K562 (cell line): ENCODE measurements around the gene PARD3. TPM values are rescaled to one million over a fixed set of nuclear protein-coding genes. Genes with fewer than 3 reads are reported as not detected.

Experiments
- ATAC-seq: fragments of 200-7000 bp; cut with Tn5 transposase; 3 replicates; pipeline ENCODE4 v1.9.1; 2020; ENCODE audit warnings: moderate library complexity
- BruUV-seq: library from RNA; stranded (reverse); fragments of 400-500 nt; replicated peaks from 2 replicates; lab custom pipeline; 2021; lab: Mats Ljungman, UMichigan
- CTCF ChIA-PET: fragments of 300-600 bp; formaldehyde crosslinking; extraction: SDS; loops from one replicate; lab custom pipeline; 2021; ENCODE audit warnings: low intra/inter-chr PET ratio; lab: Yijun Ruan, JAX
- POLR2A ChIA-PET: fragments of 300-600, 350-650 bp; sonication (Branson Sonifier 250); formaldehyde crosslinking; extraction: SDS; loops from one replicate; lab custom pipeline; 2021; ENCODE audit warnings: antibody characterized with exemption, inconsistent platforms; lab: Yijun Ruan, JAX
- DNase-seq, 4 experiments: peaks; one replicate each; pipeline versions ENCODE4 v3.0.0 to v3.0.0-alpha.2; 2011 to 2018; ENCODE audit warnings: low spot score in 3 of 4, mixed read lengths in 3 of 4; ENCODE audit errors: extremely low read depth in 1 of 4
- FAIRE-seq: peaks from 2 replicates; lab custom pipeline; 2011; peaks lifted over from hg19 to GRCh38; lab: Jason Lieb, UNC
- H2AFZ ChIP-seq: 2 replicates; pipeline ENCODE4 v1.6.0; 2011; ENCODE audit warnings: low read depth, low read length, control low read depth, inconsistent platforms
- H3K27ac ChIP-seq: fragments of 200-600 bp; 3 replicates; pipeline ENCODE4 v1.8.0; 2011; ENCODE audit warnings: low read depth, mild to moderate bottlenecking, control low read depth, inconsistent platforms, low read length, moderate library complexity, mixed read lengths; ENCODE audit errors: extremely low read depth
- H3K27me3 ChIP-seq, 2 experiments: fragments of 300-600 bp in 1 of 2; 2 replicates in 1 of 2; 3 replicates in 1 of 2; pipeline versions ENCODE4 v1.6.0 to v1.8.0; 2011; ENCODE audit warnings: inconsistent platforms in 2 of 2, low read length in 2 of 2, mild to moderate bottlenecking in 1 of 2, mixed read lengths in 1 of 2, moderate library complexity in 1 of 2; ENCODE audit not compliant: control insufficient read depth in 2 of 2, insufficient read depth in 2 of 2
- H3K36me3 ChIP-seq: fragments of 300-600 bp; 3 replicates; pipeline ENCODE4 v1.8.0; 2011; ENCODE audit warnings: mild to moderate bottlenecking, low read length, inconsistent platforms; ENCODE audit not compliant: control insufficient read depth, insufficient read depth
- H3K4me1 ChIP-seq, 2 experiments: fragments of 200-600 bp in 1 of 2; replicated peaks in 1 of 2; 2 replicates in 1 of 2; 3 replicates in 1 of 2; pipeline versions ENCODE4 v1.5.1 to v1.8.0; 2011; ENCODE audit warnings: inconsistent platforms in 2 of 2, low read length in 2 of 2, mild to moderate bottlenecking in 1 of 2, mixed read lengths in 1 of 2, moderate library complexity in 1 of 2; ENCODE audit not compliant: control insufficient read depth in 2 of 2, insufficient read depth in 2 of 2
- H3K4me2 ChIP-seq: 2 replicates; pipeline ENCODE4 v1.6.1; 2011; ENCODE audit warnings: low read length, control low read depth, inconsistent platforms, mixed read lengths; ENCODE audit not compliant: insufficient read depth
- H3K4me3 ChIP-seq: fragments of 200-600 bp; sonication (generic), shearing (Covaris generic); 2 replicates; pipeline ENCODE4 v1.5.1; 2016; ENCODE audit warnings: control low read depth, inconsistent platforms
- H3K79me2 ChIP-seq: fragments of 200-600 bp; 3 replicates; pipeline ENCODE4 v1.8.0; 2011; ENCODE audit warnings: low read length, inconsistent platforms; ENCODE audit not compliant: control insufficient read depth, insufficient read depth
- H3K9ac ChIP-seq, 2 experiments: 2 replicates each; pipeline versions ENCODE4 v1.6.0 to v1.6.1; 2011; ENCODE audit warnings: low read depth in 2 of 2, low read length in 2 of 2, control low read depth in 1 of 2, inconsistent platforms in 1 of 2, mild to moderate bottlenecking in 1 of 2, mixed read lengths in 1 of 2; ENCODE audit not compliant: insufficient read depth in 1 of 2
- H3K9me1 ChIP-seq: one replicate; pipeline ENCODE4 v1.6.0; 2011; ENCODE audit warnings: inconsistent platforms, mild to moderate bottlenecking, low read length, moderate library complexity; ENCODE audit not compliant: control insufficient read depth, insufficient read depth
- H3K9me3 ChIP-seq: replicated peaks from 2 replicates; pipeline ENCODE4 v1.5.1; 2011; ENCODE audit warnings: low read depth, low read length, inconsistent platforms; ENCODE audit not compliant: control insufficient read depth, insufficient read depth
- H4K20me1 ChIP-seq: replicated peaks from 2 replicates; pipeline ENCODE4 v1.6.1; 2011; ENCODE audit warnings: low read length, inconsistent platforms, mixed read lengths; ENCODE audit not compliant: control insufficient read depth, insufficient read depth
- NCOA2 ChIP-seq, 2 experiments: fragments of 450-650 bp; IDR thresholded peaks; 2 replicates each; pipeline ENCODE4 v1.6.1; 2018; ENCODE audit warnings: mild to moderate bottlenecking in 2 of 2, moderate library complexity in 1 of 2; ENCODE audit not compliant: partially characterized antibody in 2 of 2
- PHF21A ChIP-seq: fragments of 450-650 bp; IDR thresholded peaks from 2 replicates; pipeline ENCODE4 v1.6.1; 2017; ENCODE audit warnings: low read depth, borderline replicate concordance
- SIN3B ChIP-seq: fragments of 450-650 bp; IDR thresholded peaks from 2 replicates; pipeline ENCODE4 v1.6.1; 2017; ENCODE audit warnings: low read depth, mild to moderate bottlenecking, moderate library complexity
- ZNF57 ChIP-seq: fragments of 450-650 bp; formaldehyde crosslinking; IDR thresholded peaks from 2 replicates; pipeline ENCODE4 v1.4.0; 2020; ENCODE audit warnings: mild to moderate bottlenecking, moderate library complexity
- ZNF707 ChIP-seq: fragments of 250-450 bp; sonication (Bioruptor Pico); conservative IDR thresholded peaks from 2 replicates; pipeline ENCODE4 v1.8.0; 2022; ENCODE audit warnings: inconsistent platforms, mild to moderate bottlenecking, moderate library complexity
- ZNF79 ChIP-seq: fragments of 250-450 bp; sonication (Bioruptor Pico); IDR thresholded peaks from 2 replicates; pipeline ENCODE4 v1.4.0; 2020; ENCODE audit warnings: low read depth, mild to moderate bottlenecking, moderate library complexity
- WGBS: fragments of 100-300 bp; shearing (Covaris generic); methylation state at CpG from one replicate; pipeline ENCODE4 v1.1.6; 2016; ENCODE audit warnings: low coverage, mixed read lengths; ENCODE audit not compliant: insufficient coverage; ENCODE audit errors: missing lambda C conversion rate; 5-methylcytosine and 5-hydroxymethylcytosine counted together
- in situ Hi-C: fragments of 300-500 bp; cut with MboI; formaldehyde crosslinking; loops from 4 replicates; pipeline ENCODE4 v1.15.0; 2018; ENCODE audit warnings: inconsistent platforms, mixed read lengths
- intact Hi-C: fragments of 100-400 bp; cut with micrococcal nuclease; formaldehyde crosslinking; loops from 2 replicates; pipeline ENCODE4 v1.14.2; 2022
- polyA plus RNA-seq, 8 experiments: library from polyadenylated mRNA; depleted of rRNA in 4 of 8; stranded (reverse) in 5 of 8; unstranded in 3 of 8; fragments of >200 nt; fragmentation: Nextera tagmentation in 2 of 8; fragmentation: Illumina TruSeq in 1 of 8; extraction: Ambion mirVana in 2 of 8; extraction: Trizol in 1 of 8; gene quantifications; 2 replicates each; pipeline versions ENCODE4 v1.2.1 to v1.2.3, GENCODE V29; 2011 to 2014; ENCODE audit warnings: inconsistent platforms in 1 of 8, missing spikeins in 1 of 8
- total RNA-seq, 7 experiments: library from RNA; depleted of rRNA in 6 of 7; stranded (reverse); fragments of >200 nt in 6 of 7; fragmentation: Illumina TruSeq in 2 of 7; extraction: Trizol in 2 of 7; gene quantifications; 2 replicates each; pipeline versions ENCODE4 v1.2.1 to v1.2.3, GENCODE V29; 2011 to 2021; ENCODE audit warnings: low replicate concordance in 1 of 7
- TF ChIP-seq, protein P1 (sequence below): IDR thresholded peaks from 2 replicates; pipeline ENCODE4 v1.6.1; 2016; ENCODE audit warnings: missing genetic modification characterization, missing compliant biosample characterization

PARD3 gene
- total and polyA plus RNA-seq, 9 of the 15 experiments (the other 6 are each of a cell fraction or from before 2014, with no cell fraction given) = 2.7 to 11.7 (median 7.7) TPM

DNA sequence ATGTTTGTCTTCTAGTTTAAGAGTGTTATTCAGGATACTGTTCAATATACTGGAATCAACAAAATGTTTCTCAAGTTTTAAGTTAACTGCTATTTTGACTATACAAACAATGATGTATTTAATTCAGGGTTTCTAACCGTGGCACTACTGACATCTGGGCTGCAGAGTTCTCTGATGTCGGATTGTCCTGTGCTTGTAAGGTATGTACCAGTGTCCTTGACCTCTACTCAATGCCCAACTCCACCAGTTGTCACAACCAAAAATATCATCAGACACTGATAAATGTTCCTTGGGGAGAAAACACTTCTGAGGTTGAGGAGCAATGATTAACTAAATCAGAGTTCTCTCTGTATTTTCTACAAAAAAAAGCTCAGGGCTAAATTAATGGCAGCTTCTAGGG is 301.5 kb downstream of the PARD3 start:
- no peaks in the 10 kb centered on the region for H3K79me2 ChIP-seq
- no peaks in the 10 kb centered on the region for H3K9me1 ChIP-seq
- no peaks in the 10 kb centered on the region for H3K36me3 ChIP-seq
- H3K27ac ChIP-seq = no peak overlapping the region
- no peaks in the 10 kb centered on the region for H3K4me1 ChIP-seq
- no TSS peak for BruUV-seq
- ATAC-seq (no peak), FAIRE-seq (no peak), DNase-seq (no peak)
- in situ Hi-C loops = loop anchor here (25.0 kb wide), 1 partner anchor 1176 kb away; the partner anchor contains the start of gene NRP1
- H3K4me3 ChIP-seq = no peak overlapping the region
- ChIA-PET POLR2A (no interaction called here), CTCF (no interaction called here)
- intact Hi-C loops = no loop called here
- H3K27me3 ChIP-seq = no peaks in the 10 kb centered on the region
- TF ChIP-seq PHF21A = no peak
- TF ChIP-seq, protein P1, sequence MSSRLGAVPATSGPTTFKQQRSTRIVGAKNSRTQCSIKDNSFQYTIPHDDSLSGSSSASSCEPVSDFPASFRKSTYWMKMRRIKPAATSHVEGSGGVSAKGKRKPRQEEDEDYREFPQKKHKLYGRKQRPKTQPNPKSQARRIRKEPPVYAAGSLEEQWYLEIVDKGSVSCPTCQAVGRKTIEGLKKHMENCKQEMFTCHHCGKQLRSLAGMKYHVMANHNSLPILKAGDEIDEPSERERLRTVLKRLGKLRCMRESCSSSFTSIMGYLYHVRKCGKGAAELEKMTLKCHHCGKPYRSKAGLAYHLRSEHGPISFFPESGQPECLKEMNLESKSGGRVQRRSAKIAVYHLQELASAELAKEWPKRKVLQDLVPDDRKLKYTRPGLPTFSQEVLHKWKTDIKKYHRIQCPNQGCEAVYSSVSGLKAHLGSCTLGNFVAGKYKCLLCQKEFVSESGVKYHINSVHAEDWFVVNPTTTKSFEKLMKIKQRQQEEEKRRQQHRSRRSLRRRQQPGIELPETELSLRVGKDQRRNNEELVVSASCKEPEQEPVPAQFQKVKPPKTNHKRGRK (tag) = no peak
- no peak for TF ChIP-seq NCOA2 (IDR thresholded peaks at IDR 0.05; ENCODE audit: partially characterized antibody in 2 of 2)
- TF ChIP-seq ZNF79 (CRISPR knock-in tag) = no peak
- no peaks in the 10 kb centered on the region for H3K9me3 ChIP-seq
- no peak overlapping the region for H3K9ac ChIP-seq
- H2AFZ ChIP-seq = no peak overlapping the region
- no peak overlapping the region for H3K4me2 ChIP-seq
- WGBS = 22% methylated on average over 2 of the region's 2 CpGs
- no peaks in the 10 kb centered on the region for H4K20me1 ChIP-seq

DNA sequence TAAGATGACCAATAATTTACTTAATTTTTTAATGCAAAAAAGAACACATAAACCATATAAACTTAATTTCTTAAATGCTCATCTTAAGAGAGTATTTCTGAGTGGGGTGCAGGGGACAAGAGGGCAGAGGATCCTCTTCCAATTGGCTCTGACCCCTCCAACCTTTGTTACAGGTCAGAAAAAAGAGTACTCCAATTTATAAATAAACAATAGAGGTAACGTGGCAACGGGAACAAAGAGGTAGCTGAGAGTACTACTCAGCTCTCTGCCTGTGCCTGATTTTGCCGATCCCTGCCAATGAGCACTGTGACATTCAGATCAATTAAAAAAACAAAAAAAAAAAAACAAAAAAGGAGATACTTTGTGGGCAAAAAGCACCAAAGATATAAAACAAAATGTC is 307.9 kb downstream of the PARD3 start:
- ChIA-PET POLR2A (no interaction called here), CTCF (no interaction called here)
- Histone ChIP-seq H2AFZ (no peak overlapping the region), H3K9me1 (no peaks in the 10 kb centered on the region), H3K79me2 (no peaks in the 10 kb centered on the region), H3K27me3 (no peaks in the 10 kb centered on the region), H3K9me3 (no peaks in the 10 kb centered on the region), H3K9ac (no peak overlapping the region), H3K4me1 (no peaks in the 10 kb centered on the region), H3K4me2 (no peak overlapping the region), H4K20me1 (no peaks in the 10 kb centered on the region), H3K4me3 (no peak overlapping the region), H3K36me3 (no peaks in the 10 kb centered on the region), H3K27ac (no peak overlapping the region)
- DNase-seq (no peak), ATAC-seq (no peak), FAIRE-seq (no peak)
- intact Hi-C loops = no loop called here
- TF ChIP-seq ZNF57 (CRISPR knock-in tag) = no peak
- TF ChIP-seq SIN3B = no peak
- no peak for TF ChIP-seq ZNF707
- 15% methylated on average over 3 of the region's 3 CpGs for WGBS
- in situ Hi-C loops = loop anchor here (25.0 kb wide), 1 partner anchor 1170 kb away; the partner anchor contains the start of gene NRP1
- BruUV-seq = no TSS peak
